ENCODE data around the gene TPX2.

- TF ChIP-seq REST (IDR thresholded peaks at IDR 0.05): no peak
- no peak for TF ChIP-seq HOXB5 (CRISPR knock-in tag; IDR thresholded peaks at IDR 0.05)
- no peak for TF ChIP-seq MAX (IDR thresholded peaks at IDR 0.05)
- no peak for TF ChIP-seq CTCF (IDR thresholded peaks at IDR 0.05)
- no peak for TF ChIP-seq GATA3 (IDR thresholded peaks at IDR 0.05; ENCODE audit: borderline replicate concordance)
- no peak for TF ChIP-seq POLR2A (IDR thresholded peaks at IDR 0.05; ENCODE audit: low read length)
- no peak for TF ChIP-seq RAD21 (conservative IDR thresholded peaks at IDR 0.05 in 1 of 2, IDR thresholded peaks at IDR 0.05 in 1 of 2)
- TF ChIP-seq ZC3H11A (IDR thresholded peaks at IDR 0.05): no peak
- TF ChIP-seq CBX2 (IDR thresholded peaks at IDR 0.05; ENCODE audit: borderline replicate concordance, low read depth): no peak
- TF ChIP-seq RARB (CRISPR knock-in tag; IDR thresholded peaks at IDR 0.05): no peak
- no peak for TF ChIP-seq NPAS2 (CRISPR knock-in tag; IDR thresholded peaks at IDR 0.05; ENCODE audit: borderline replicate concordance)
- TF ChIP-seq CEBPB (IDR thresholded peaks at IDR 0.05): no peak
- no peak for TF ChIP-seq ZFP36 (IDR thresholded peaks at IDR 0.05; ENCODE audit: borderline replicate concordance, partially characterized antibody)
These were observed 106.3 kb downstream of the TPX2 start, which contains the start of gene FOXS1 for GRCh38 chr20:31845300-31845863.
